Mucosa of descending colon (tissue), 3 donors: ENCODE measurements around the gene KLK10. TPM values are rescaled to one million over a fixed set of nuclear protein-coding genes. Genes with fewer than 3 reads are reported as not detected.

Experiments
- ATAC-seq: fragments of 200-7000 bp; cut with Tn5 transposase; one replicate; pipeline ENCODE4 v1.9.1; 2020; ENCODE audit warnings: mild to moderate bottlenecking, moderate library complexity
- DNase-seq, 3 donors: peaks; one replicate each; pipeline ENCODE4 v3.0.0-alpha.2; 2020
- H3K36me3 ChIP-seq: fragments of 200-600 bp; one replicate; pipeline ENCODE4 v1.8.0; 2021; ENCODE audit warnings: low read depth, mild to moderate bottlenecking
- H3K4me1 ChIP-seq: fragments of 200-600 bp; one replicate; pipeline ENCODE4 v1.8.0; 2021; ENCODE audit warnings: low read depth, mild to moderate bottlenecking
- H3K4me3 ChIP-seq: fragments of 200-600 bp; one replicate; pipeline ENCODE4 v1.8.0; 2021; ENCODE audit warnings: mild to moderate bottlenecking
- H3K9me3 ChIP-seq: fragments of 200-600 bp; one replicate; pipeline ENCODE4 v1.8.0; 2021; ENCODE audit warnings: mild to moderate bottlenecking
- intact Hi-C, 2 donors: fragments of 100-400 bp; cut with DNase I in 1 of 2; cut with micrococcal nuclease in 1 of 2; formaldehyde crosslinking; loops; one replicate each; pipeline versions ENCODE4 v1.11.0 to v1.11.1; 2022; cut with DNase I, micrococcal nuclease
- total RNA-seq, 3 donors: library from RNA; stranded (reverse); fragmentation: NEBNext Ultra II Directional in 2 of 3; extraction: Animal tissue kit (Norgen Biotek cat#: 25700) in 2 of 3; gene quantifications; one replicate each; pipeline versions ENCODE4 v1.2.1 to v1.2.4, GENCODE V29; 2021 to 2023
- TF ChIP-seq, protein P1 (sequence below): fragments of 200-600 bp; IDR thresholded peaks from one replicate; pipeline ENCODE4 v1.8.0; 2022; ENCODE audit warnings: antibody characterized with exemption, mild to moderate bottlenecking
- donor health status: DM: no; HTN: no; CAD: no; lungs with moderate emphysema.
- donor health status: DM: no; HTN: no; CAD: no.
- donor health status: DM: no; HTN: yes; CAD: no.

The KLK10 gene
- total RNA-seq, 3 donors from 2014 or later, result 0.58 to 0.93 (median 0.76) TPM

GRCh38 chr19:50969413-50969760 lies 50.1 kb downstream of the KLK10 start, which contains the start of gene KLK6:
TSS of gene KLK6 (minus strand) at chr19:50969591. CDS start at chr19:50968104, 1,487 bp downstream.
- Histone ChIP-seq H3K4me3 (no peak within 1 kb of the TSS), H3K9me3 (no peaks in the 10 kb centered on the region), H3K36me3 (no peaks in the 10 kb centered on the region), H3K4me1 (no peaks in the 10 kb centered on the region)
- ATAC-seq (no peak), DNase-seq (no peak)
- TF ChIP-seq, protein P1, sequence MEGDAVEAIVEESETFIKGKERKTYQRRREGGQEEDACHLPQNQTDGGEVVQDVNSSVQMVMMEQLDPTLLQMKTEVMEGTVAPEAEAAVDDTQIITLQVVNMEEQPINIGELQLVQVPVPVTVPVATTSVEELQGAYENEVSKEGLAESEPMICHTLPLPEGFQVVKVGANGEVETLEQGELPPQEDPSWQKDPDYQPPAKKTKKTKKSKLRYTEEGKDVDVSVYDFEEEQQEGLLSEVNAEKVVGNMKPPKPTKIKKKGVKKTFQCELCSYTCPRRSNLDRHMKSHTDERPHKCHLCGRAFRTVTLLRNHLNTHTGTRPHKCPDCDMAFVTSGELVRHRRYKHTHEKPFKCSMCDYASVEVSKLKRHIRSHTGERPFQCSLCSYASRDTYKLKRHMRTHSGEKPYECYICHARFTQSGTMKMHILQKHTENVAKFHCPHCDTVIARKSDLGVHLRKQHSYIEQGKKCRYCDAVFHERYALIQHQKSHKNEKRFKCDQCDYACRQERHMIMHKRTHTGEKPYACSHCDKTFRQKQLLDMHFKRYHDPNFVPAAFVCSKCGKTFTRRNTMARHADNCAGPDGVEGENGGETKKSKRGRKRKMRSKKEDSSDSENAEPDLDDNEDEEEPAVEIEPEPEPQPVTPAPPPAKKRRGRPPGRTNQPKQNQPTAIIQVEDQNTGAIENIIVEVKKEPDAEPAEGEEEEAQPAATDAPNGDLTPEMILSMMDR, result no peak
- intact Hi-C loops, result no loop called here

GRCh38 chr19:50968716-50969412 lies 50.6 kb downstream of the KLK10 start:
- no peaks in the 10 kb centered on the region for H3K36me3 ChIP-seq
- H3K9me3 ChIP-seq, result no peaks in the 10 kb centered on the region
- DNase-seq (no peak), ATAC-seq (no peak)
- H3K4me1 ChIP-seq, result no peaks in the 10 kb centered on the region
- intact Hi-C loops, result no loop called here
- TF ChIP-seq, protein P1, result no peak
- no peak overlapping the region for H3K4me3 ChIP-seq

GRCh38 chr19:50967929-50968715 lies 51.4 kb downstream of the KLK10 start:
- H3K4me1 ChIP-seq, result no peaks in the 10 kb centered on the region
- intact Hi-C loops, result no loop called here

GRCh38 chr19:50964266-50964665 lies 55.2 kb downstream of the KLK10 start:
- no peak for DNase-seq
- no peak for ATAC-seq
- Histone ChIP-seq H3K9me3 (no peaks in the 10 kb centered on the region), H3K4me3 (no peak overlapping the region), H3K36me3 (no peaks in the 10 kb centered on the region), H3K4me1 (no peaks in the 10 kb centered on the region)
- TF ChIP-seq, protein P1, result no peak
- intact Hi-C loops, result no loop called here

More at GRCh38 chr19:50967929-50968715, 51.4 kb downstream of the KLK10 start:
- ATAC-seq (no peak), DNase-seq (no peak)
- Histone ChIP-seq H3K9me3 (no peaks in the 10 kb centered on the region), H3K36me3 (no peaks in the 10 kb centered on the region), H3K4me3 (no peak overlapping the region)
- TF ChIP-seq, protein P1, result no peak

GRCh38 chr19:50963381-50963780 lies 56.1 kb downstream of the KLK10 start:
- intact Hi-C loops, result no loop called here
- no peak for ATAC-seq
- DNase-seq, result no peak

More at GRCh38 chr19:50963381-50963780, 56.1 kb downstream of the KLK10 start:
- H3K4me1 ChIP-seq, result no peaks in the 10 kb centered on the region
- no peak overlapping the region for H3K4me3 ChIP-seq
- no peaks in the 10 kb centered on the region for H3K36me3 ChIP-seq
- H3K9me3 ChIP-seq, result no peaks in the 10 kb centered on the region
- TF ChIP-seq, protein P1, result no peak

Other genes with a start within 250 kb of the KLK10 start
- not detected for gene GPR32, start 249.2 kb downstream of the KLK10 start, total RNA-seq
- not detected for gene ACP4, start 229.3 kb downstream of the KLK10 start, total RNA-seq
- 100 to 1,000 TPM in 1 of 3 donors, 10 to 100 TPM in 2; 29.3 to 130 (median 80.6) TPM for gene KLK1, start 195.9 kb downstream of the KLK10 start, total RNA-seq
- gene KLK15, start 186.1 kb downstream of the KLK10 start, total RNA-seq, result 1 to 10 TPM in 2 of 3 donors, under 1 TPM in 1; 0.92 to 3.3 (median 2.3) TPM
- gene KLK3, start 164.8 kb downstream of the KLK10 start, total RNA-seq, result 1 to 10 TPM; 3.7 to 9.0 (median 4.8) TPM
- under 1 TPM in 1 of 3 donors, not detected in 2; 0.43 TPM for gene KLK2, start 146.3 kb downstream of the KLK10 start, total RNA-seq
- 1 to 10 TPM; 1.1 to 3.4 (median 1.4) TPM for gene KLK4, start 108.3 kb downstream of the KLK10 start, total RNA-seq
- not detected for gene KLK5, start 66.7 kb downstream of the KLK10 start, total RNA-seq
- not detected for gene KLK6, start 50.1 kb downstream of the KLK10 start, total RNA-seq
- gene KLK7, start 35.8 kb downstream of the KLK10 start, total RNA-seq, result not detected
- not detected for gene KLK8, start 18.1 kb downstream of the KLK10 start, total RNA-seq
- gene KLK11, start 6.9 kb upstream of the KLK10 start, total RNA-seq, result 1 to 10 TPM in 1 of 3 donors, under 1 TPM in 2; 0.38 to 1.0 (median 0.72) TPM
- gene KLK12, start 15.3 kb upstream of the KLK10 start, total RNA-seq, result 1 to 10 TPM in 1 of 3 donors, not detected in 2; 1.0 TPM
- gene KLK13, start 45.4 kb upstream of the KLK10 start, total RNA-seq, result 1 to 10 TPM in 1 of 3 donors, under 1 TPM in 2; 0.22 to 2.7 (median 0.84) TPM
- under 1 TPM in 1 of 3 donors, not detected in 2; 0.41 TPM for gene KLK14, start 63.2 kb upstream of the KLK10 start, total RNA-seq
- 1 to 10 TPM; 4.3 to 8.1 (median 4.8) TPM for gene CTU1, start 88.7 kb upstream of the KLK10 start, total RNA-seq
- gene SIGLEC9, start 105.2 kb upstream of the KLK10 start, total RNA-seq, result 1 to 10 TPM; 1.4 to 3.8 (median 3.2) TPM
- gene SIGLEC7, start 122.6 kb upstream of the KLK10 start, total RNA-seq, result 1 to 10 TPM; 1.2 to 2.5 (median 1.4) TPM
- gene CD33, start 205.4 kb upstream of the KLK10 start, total RNA-seq, result 1 to 10 TPM; 1.0 to 6.9 (median 6.9) TPM
- not detected for gene SIGLECL1, start 231.4 kb upstream of the KLK10 start, total RNA-seq